GM12892 (cell line): ENCODE data around the gene ANKS1B.

ENCODE experiments used
- POLR2A ChIP-seq: IDR thresholded peaks from 2 replicates; pipeline ENCODE4 v1.6.1; 2011; ENCODE audit warnings: low read depth, low read length, control low read depth
- POLR2AphosphoS5 ChIP-seq: IDR thresholded peaks from 2 replicates; pipeline ENCODE4 v1.6.1; 2011; ENCODE audit warnings: low read depth, low read length, control low read depth
- TAF1 ChIP-seq: IDR thresholded peaks from 2 replicates; pipeline ENCODE4 v1.6.1; 2011; ENCODE audit warnings: low read depth, mild to moderate bottlenecking, control low read depth, low read length, borderline replicate concordance

DNA sequence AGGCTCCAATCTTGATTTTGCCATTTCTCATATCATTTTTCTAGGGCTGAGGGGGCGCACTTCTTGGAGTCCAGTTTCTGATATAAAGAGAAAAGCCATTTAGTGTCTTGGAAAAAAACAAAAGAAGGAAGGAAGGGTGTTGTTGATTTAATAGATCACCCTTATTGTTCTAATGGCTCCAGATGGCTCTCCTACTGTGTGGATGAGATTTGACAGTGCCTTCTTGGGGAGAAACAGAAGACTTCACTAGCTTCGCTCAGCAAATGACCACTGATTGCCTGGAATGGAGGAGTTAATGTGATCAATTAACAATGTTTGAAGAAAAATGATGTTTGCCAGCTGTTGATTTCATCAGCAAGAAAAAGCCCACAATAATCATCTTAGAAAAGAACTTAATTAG is 1123.5 kb downstream of the ANKS1B start:
- TF ChIP-seq TAF1 (no peak), POLR2AphosphoS5 (no peak), POLR2A (no peak)
